Esophagus muscularis mucosa (tissue), 4 donors: Measurements from ENCODE around the gene ECI2. TPM values are rescaled to one million over a fixed set of nuclear protein-coding genes. Genes with fewer than 3 reads are reported as not detected.

ENCODE experiments used
- DNase-seq: peaks from one replicate; pipeline ENCODE4 v3.0.0-alpha.2; 2017; ENCODE audit errors: extremely low spot score
- H3K27ac ChIP-seq, 4 donors: fragments of 200-600 bp; sonication (generic); replicated peaks in 1 of 4; 1 replicate in 3 of 4; 2 replicates in 1 of 4; pipeline ENCODE4 v1.5.1; 2016 to 2019; ENCODE audit warnings: mild to moderate bottlenecking in 1 of 4
- H3K27me3 ChIP-seq, 4 donors: fragments of 200-600 bp; sonication (generic); one replicate each; pipeline versions ENCODE4 v1.5.1 to v1.6.0; 2016 to 2019
- H3K36me3 ChIP-seq, 4 donors: fragments of 200-600 bp; sonication (generic); one replicate each; pipeline ENCODE4 v1.5.1; 2016 to 2019
- H3K4me1 ChIP-seq, 4 donors: fragments of 200-600 bp; sonication (generic); one replicate each; pipeline ENCODE4 v1.5.1; 2016 to 2019
- H3K4me3 ChIP-seq, 4 donors: fragments of 200-600 bp; sonication (generic); 1 replicate in 2 of 4; 2 replicates in 2 of 4; pipeline ENCODE4 v1.5.1; 2016 to 2019; ENCODE audit warnings: mild to moderate bottlenecking in 4 of 4, moderate library complexity in 1 of 4
- H3K9me3 ChIP-seq, 4 donors: fragments of 200-600 bp; sonication (generic); 1 replicate in 3 of 4; 2 replicates in 1 of 4; pipeline ENCODE4 v1.5.1; 2016 to 2019
- EP300 ChIP-seq: sonication (generic); formaldehyde crosslinking; IDR thresholded peaks from one replicate; pipeline ENCODE4 v1.6.1; 2017; ENCODE audit warnings: antibody characterized with exemption
- POLR2A ChIP-seq: fragments of 450-650 bp; IDR thresholded peaks from one replicate; pipeline ENCODE4 v1.6.1; 2017; ENCODE audit warnings: antibody characterized with exemption, moderate library complexity, mild to moderate bottlenecking, low read depth
- POLR2AphosphoS5 ChIP-seq, 2 donors: sonication (generic); formaldehyde crosslinking; IDR thresholded peaks; one replicate each; pipeline ENCODE4 v1.6.1; 2017; ENCODE audit warnings: antibody characterized with exemption in 2 of 2
- WGBS: methylation state at CpG from one replicate; pipeline ENCODE4 v1.1.5; 2018; 5-methylcytosine and 5-hydroxymethylcytosine counted together
- intact Hi-C: fragments of 100-400 bp; cut with DNase I; formaldehyde crosslinking; loops from one replicate; pipeline ENCODE4 v1.15.1; 2023
- total RNA-seq, 4 donors: library from RNA; depleted of rRNA; stranded (reverse); fragments of >200 nt; gene quantifications; one replicate each; pipeline versions ENCODE4 v1.1.0 to v1.2.1, GENCODE V29; 2016
- TF ChIP-seq, protein P1 (sequence below), 3 experiments: fragments of 200-600 bp in 2 of 3; fragments of 450-650 bp in 1 of 3; sonication (generic) in 2 of 3; IDR thresholded peaks; one replicate each; pipeline ENCODE4 v1.5.1; 2017 to 2019; ENCODE audit warnings: antibody characterized with exemption in 3 of 3, mild to moderate bottlenecking in 2 of 3, moderate library complexity in 1 of 3

ECI2 gene
- total RNA-seq, 4 donors from 2014 or later, result 35.8 to 47.8 (median 43.8) TPM

DNA sequence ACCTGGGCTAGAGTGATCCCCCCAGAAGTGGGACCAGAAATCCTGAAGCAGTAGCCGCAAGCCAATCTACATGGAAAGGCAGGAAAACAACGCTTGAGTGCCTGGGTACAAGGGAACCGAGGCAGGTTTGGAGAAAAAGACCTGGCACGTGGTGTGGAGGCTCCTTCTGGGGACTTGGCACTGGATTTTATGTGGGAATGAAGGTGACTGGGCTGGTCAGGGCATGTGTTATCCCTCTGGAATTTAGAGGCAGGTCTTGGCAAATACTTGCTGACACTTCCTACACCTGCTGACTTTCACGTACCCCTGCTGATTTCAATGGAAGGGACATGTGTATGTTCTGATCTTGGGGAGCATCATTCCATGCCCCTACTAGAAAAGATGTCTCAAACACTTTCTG lies 31.4 kb downstream of the ECI2 start:
- 93% methylated on average over 5 of the region's 5 CpGs for WGBS
- no peak for DNase-seq
- intact Hi-C loops, result no loop called here
- Histone ChIP-seq H3K4me1 (peaks cover 1 to 4% (median 2%) of the 10 kb centered on the region in 4 donors), H3K27ac (no peak overlapping the region), H3K9me3 (no peaks in the 10 kb centered on the region), H3K27me3 (no peaks in the 10 kb centered on the region), H3K36me3 (no peaks in the 10 kb centered on the region), H3K4me3 (no peak overlapping the region)
- TF ChIP-seq, protein P1, sequence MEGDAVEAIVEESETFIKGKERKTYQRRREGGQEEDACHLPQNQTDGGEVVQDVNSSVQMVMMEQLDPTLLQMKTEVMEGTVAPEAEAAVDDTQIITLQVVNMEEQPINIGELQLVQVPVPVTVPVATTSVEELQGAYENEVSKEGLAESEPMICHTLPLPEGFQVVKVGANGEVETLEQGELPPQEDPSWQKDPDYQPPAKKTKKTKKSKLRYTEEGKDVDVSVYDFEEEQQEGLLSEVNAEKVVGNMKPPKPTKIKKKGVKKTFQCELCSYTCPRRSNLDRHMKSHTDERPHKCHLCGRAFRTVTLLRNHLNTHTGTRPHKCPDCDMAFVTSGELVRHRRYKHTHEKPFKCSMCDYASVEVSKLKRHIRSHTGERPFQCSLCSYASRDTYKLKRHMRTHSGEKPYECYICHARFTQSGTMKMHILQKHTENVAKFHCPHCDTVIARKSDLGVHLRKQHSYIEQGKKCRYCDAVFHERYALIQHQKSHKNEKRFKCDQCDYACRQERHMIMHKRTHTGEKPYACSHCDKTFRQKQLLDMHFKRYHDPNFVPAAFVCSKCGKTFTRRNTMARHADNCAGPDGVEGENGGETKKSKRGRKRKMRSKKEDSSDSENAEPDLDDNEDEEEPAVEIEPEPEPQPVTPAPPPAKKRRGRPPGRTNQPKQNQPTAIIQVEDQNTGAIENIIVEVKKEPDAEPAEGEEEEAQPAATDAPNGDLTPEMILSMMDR (IDR thresholded peaks at IDR 0.05), result no peak
- TF ChIP-seq EP300 (no peak), POLR2A (no peak), POLR2AphosphoS5 (IDR thresholded peaks at IDR 0.05) (no peak)

DNA sequence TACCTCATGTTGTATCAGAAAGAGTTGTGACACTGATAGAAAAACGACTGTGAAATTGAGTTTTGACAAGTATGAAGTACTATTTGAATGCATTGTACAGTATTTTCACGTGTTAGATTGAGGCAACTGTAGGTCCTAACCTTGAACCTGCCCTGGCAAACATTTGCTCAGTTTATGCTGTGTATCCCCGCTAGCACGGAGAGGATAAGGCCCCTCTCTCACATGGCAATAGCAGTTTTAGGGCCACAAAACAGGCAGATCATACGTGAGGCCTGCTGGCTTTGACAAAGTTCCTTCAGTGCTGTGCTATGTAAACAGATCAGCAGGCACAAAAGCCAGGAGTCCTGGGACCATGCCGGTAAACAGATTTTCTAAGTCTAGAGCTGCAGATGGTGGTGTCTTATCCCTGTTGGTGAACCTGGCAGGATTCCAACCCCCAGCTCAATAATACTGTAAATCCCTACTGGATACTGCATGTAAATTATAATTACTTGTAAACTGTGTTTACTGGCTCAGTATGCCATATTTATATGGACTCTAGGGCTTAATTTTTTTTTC lies 32.6 kb downstream of the ECI2 start:
- no peaks in the 10 kb centered on the region for H3K27me3 ChIP-seq
- no peak for DNase-seq
- no peaks in the 10 kb centered on the region for H3K36me3 ChIP-seq
- TF ChIP-seq POLR2A, result no peak
- TF ChIP-seq EP300, result no peak
- no peak for TF ChIP-seq POLR2AphosphoS5 (IDR thresholded peaks at IDR 0.05)
- TF ChIP-seq, protein P1 (IDR thresholded peaks at IDR 0.05), result no peak
- H3K27ac ChIP-seq, result no peak overlapping the region
- intact Hi-C loops, result no loop called here
- 78% methylated on average over 6 of the region's 6 CpGs for WGBS
- no peak overlapping the region for H3K4me3 ChIP-seq
- no peaks in the 10 kb centered on the region for H3K4me1 ChIP-seq
- H3K9me3 ChIP-seq, result no peaks in the 10 kb centered on the region

DNA sequence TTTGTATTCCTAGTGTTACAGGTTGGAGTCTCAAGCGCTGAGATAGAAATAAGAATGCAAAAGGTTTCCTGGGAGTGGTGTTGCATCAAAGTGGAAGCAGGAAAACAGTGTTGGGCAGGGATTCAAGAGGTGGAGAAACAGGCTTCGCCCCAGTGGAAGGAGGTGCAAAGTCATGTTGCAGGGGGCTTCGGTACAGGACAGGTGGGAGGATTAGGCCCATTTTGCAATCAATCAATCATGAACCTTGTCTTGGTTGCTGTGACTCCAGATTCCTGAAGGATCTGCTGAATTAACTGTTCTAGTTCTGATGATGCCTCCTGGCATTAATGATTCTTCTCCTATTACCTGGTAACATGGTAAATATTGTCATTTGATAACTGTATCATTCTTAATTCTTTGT lies 34.1 kb downstream of the ECI2 start:
- no peaks in the 10 kb centered on the region for H3K27me3 ChIP-seq

DNA sequence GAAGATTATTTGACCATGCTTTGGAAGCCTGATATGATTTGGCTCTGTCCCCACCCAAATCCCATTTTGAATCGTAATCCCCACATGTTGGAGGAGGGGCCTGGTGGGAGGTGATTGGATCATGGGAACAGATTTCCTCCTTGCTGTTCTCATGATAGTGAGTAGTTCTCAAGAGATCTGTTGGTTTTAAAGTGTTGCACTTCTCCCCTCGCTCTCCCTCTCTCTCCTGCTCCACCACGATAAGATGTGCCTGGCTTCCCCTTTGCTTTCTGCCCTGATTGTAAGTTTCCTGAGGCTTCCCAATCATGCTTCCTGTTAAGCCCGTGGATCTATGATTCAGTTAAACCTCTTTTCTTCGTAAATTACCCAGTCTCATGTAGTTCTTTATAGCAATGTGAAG lies 34.7 kb downstream of the ECI2 start:
- Histone ChIP-seq H3K27me3 (no peaks in the 10 kb centered on the region), H3K9me3 (no peaks in the 10 kb centered on the region), H3K4me1 (no peaks in the 10 kb centered on the region), H3K4me3 (no peak overlapping the region), H3K36me3 (no peaks in the 10 kb centered on the region), H3K27ac (no peak overlapping the region)
- 77% methylated on average over 5 of the region's 5 CpGs for WGBS
- DNase-seq, result no peak
- intact Hi-C loops, result no loop called here
- TF ChIP-seq POLR2AphosphoS5 (IDR thresholded peaks at IDR 0.05) (no peak), POLR2A (no peak), EP300 (no peak)
- TF ChIP-seq, protein P1 (IDR thresholded peaks at IDR 0.05), result no peak

More for the DNA sequence above, 34.1 kb downstream of the ECI2 start:
- intact Hi-C loops, result no loop called here
- no peak for TF ChIP-seq POLR2A
- no peak for TF ChIP-seq POLR2AphosphoS5 (IDR thresholded peaks at IDR 0.05)
- TF ChIP-seq, protein P1 (IDR thresholded peaks at IDR 0.05), result no peak
- no peak for TF ChIP-seq EP300
- Histone ChIP-seq H3K4me1 (no peaks in the 10 kb centered on the region), H3K27ac (no peak overlapping the region), H3K36me3 (no peaks in the 10 kb centered on the region), H3K4me3 (no peak overlapping the region), H3K9me3 (no peaks in the 10 kb centered on the region)
- no peak for DNase-seq
- whole genome bisulfite sequencing, result 79% methylated on average over 3 of the region's 3 CpGs

DNA sequence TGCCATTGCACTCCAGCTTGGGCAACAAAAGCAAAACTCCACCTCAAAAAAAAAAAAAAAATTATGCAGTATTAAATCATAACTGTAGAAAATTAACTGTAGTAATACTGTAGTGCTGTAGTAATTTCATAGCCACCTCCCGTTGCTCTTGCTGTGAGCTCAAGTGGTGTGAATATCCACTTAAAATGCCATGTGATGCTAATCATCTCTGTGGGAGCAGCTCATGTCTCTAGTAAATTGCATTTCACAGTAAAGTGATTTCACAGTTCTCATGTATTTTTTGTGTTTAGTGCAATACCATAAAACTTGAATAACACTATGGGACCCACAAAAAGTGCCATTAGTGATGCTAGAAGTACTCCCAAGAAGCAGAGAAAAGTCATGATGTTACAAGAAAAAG lies 42.1 kb downstream of the ECI2 start:
- Histone ChIP-seq H3K4me3 (no peak overlapping the region), H3K4me1 (no peaks in the 10 kb centered on the region), H3K36me3 (no peaks in the 10 kb centered on the region), H3K9me3 (no peaks in the 10 kb centered on the region), H3K27ac (no peak overlapping the region), H3K27me3 (no peaks in the 10 kb centered on the region)
- 80% methylated on average over 1 of the region's 1 CpG for WGBS
- TF ChIP-seq, protein P1 (IDR thresholded peaks at IDR 0.05), result no peak
- TF ChIP-seq EP300 (no peak), POLR2AphosphoS5 (IDR thresholded peaks at IDR 0.05) (no peak), POLR2A (no peak)
- no peak for DNase-seq
- intact Hi-C loops, result no loop called here
